ENCODE measurements around the gene CPNE2. TPM values are rescaled to one million over a fixed set of nuclear protein-coding genes. Genes with fewer than 3 reads are reported as not detected.

The CPNE2 gene
- total and polyA plus RNA-seq, 3 donors from 2014 or later: 18.3 to 51.8 (median 25.2) TPM

DNA sequence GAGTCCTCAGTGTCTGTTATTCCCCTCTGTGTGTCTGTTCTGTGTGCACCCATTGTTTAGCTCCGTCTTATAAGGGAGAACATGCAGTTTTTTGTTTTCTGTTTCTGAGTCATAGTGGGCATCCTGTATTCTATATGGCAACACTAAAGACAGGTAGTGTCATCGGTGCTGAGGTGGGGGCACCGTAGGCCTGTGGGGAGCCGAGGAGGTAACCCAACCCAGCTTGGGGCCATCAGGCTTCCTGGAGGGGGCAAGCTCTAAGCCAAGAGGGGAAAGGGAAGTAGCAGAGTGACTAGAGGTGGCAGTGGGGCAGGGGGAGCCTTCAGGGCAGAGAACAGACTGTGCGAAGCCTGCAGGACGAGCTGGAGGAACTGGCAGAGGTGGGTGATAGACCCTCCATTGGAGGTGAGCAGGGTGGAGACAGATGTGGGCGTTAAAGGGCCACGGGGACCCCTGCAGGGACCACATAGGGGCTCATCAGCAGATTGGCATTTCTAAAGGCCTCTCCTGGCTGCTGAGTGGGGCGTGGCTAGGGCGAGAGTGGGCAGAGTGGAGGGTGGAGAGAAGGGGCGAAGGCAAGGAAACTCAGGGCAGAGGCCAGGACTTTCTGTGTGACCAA is 36.5 kb downstream of the CPNE2 start:
- no peaks in the 10 kb centered on the region for H3K27me3 ChIP-seq
- 90 to 92% methylated on average over 11 of the region's 11 CpGs for WGBS, 2 donors
- H3K36me3 ChIP-seq (ENCODE audit: low read depth, missing control alignments): no peaks in the 10 kb centered on the region
- H3K27ac ChIP-seq: no peak overlapping the region
- no peaks in the 10 kb centered on the region for H3K9me3 ChIP-seq
- TF ChIP-seq, protein P1, sequence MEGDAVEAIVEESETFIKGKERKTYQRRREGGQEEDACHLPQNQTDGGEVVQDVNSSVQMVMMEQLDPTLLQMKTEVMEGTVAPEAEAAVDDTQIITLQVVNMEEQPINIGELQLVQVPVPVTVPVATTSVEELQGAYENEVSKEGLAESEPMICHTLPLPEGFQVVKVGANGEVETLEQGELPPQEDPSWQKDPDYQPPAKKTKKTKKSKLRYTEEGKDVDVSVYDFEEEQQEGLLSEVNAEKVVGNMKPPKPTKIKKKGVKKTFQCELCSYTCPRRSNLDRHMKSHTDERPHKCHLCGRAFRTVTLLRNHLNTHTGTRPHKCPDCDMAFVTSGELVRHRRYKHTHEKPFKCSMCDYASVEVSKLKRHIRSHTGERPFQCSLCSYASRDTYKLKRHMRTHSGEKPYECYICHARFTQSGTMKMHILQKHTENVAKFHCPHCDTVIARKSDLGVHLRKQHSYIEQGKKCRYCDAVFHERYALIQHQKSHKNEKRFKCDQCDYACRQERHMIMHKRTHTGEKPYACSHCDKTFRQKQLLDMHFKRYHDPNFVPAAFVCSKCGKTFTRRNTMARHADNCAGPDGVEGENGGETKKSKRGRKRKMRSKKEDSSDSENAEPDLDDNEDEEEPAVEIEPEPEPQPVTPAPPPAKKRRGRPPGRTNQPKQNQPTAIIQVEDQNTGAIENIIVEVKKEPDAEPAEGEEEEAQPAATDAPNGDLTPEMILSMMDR (IDR thresholded peaks at IDR 0.05): no peak
- TF ChIP-seq POLR2A (IDR thresholded peaks at IDR 0.05): no peak
- no peaks in the 10 kb centered on the region for H3K4me1 ChIP-seq
- intact Hi-C loops (cut with DNase I; ENCODE audit: low total_unique reads): no loop called here
- DNase-seq: no peak
- no peak overlapping the region for H3K4me3 ChIP-seq

DNA sequence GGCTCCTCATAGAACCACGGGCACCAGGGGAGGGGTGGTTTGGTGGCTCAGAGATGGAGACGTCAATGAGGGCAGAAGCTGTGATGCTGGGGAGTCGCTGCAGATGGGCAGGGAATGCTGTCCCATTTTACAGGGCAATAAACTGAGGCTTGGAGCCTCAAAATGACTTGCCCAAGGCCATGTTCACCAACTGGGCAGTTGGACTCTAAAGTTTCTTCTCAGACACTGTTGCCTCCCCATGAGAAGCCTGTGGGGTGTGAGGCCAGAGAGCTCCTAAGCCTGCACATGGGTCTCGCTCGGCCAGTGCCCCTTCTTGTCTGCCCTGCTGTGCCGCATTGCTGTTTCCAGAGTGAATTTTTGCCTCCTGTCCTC is 38.6 kb downstream of the CPNE2 start:
- H3K27ac ChIP-seq: no peak overlapping the region
- WGBS, 2 donors: 91% methylated on average over 5 to 6 of the region's 6 CpGs

DNA sequence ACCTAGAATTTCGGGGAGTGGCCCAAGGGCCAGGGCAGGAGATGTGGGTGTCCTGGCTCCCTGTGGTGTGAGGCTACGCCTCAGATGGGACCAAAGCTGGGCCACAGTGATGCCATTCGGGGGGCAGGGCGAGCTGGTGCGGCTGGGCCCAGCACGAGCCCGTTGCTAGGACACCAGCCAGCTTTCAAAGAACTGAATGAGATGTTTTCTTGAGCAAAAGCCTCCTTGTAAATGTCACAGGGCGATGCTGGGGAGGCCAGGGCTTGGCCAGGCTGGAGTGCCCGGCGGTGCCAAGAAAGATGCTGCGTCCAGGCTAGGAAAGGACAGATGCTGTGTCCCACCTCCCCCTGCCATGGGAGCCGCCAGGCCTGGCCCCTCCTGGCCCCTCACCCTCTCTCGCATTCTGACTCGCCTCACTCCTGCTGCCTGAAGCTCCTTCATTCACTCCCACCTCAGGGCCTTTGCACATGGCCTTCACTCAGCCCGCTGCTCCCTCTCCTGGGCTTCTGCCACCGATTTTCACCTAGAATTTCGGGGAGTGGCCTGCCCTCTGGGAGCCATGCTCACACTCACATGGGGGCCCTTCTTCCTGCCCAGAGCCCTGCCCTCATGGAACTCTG is 39.1 kb downstream of the CPNE2 start:
- 84 to 91% methylated on average over 9 to 17 of the region's 17 CpGs for WGBS, 2 donors
- Histone ChIP-seq H3K27me3 (no peaks in the 10 kb centered on the region), H3K4me3 (no peak overlapping the region), H3K27ac (no peak overlapping the region), H3K9me3 (no peaks in the 10 kb centered on the region), H3K36me3 (ENCODE audit: low read depth, missing control alignments) (no peaks in the 10 kb centered on the region), H3K4me1 (no peaks in the 10 kb centered on the region)
- no peak for DNase-seq
- TF ChIP-seq POLR2A (IDR thresholded peaks at IDR 0.05): no peak
- TF ChIP-seq, protein P1 (IDR thresholded peaks at IDR 0.05): no peak
- intact Hi-C loops (cut with DNase I; ENCODE audit: low total_unique reads): no loop called here

More for the DNA sequence above, 38.6 kb downstream of the CPNE2 start:
- TF ChIP-seq, protein P1 (IDR thresholded peaks at IDR 0.05): no peak
- Histone ChIP-seq H3K27me3 (no peaks in the 10 kb centered on the region), H3K4me3 (no peak overlapping the region), H3K9me3 (no peaks in the 10 kb centered on the region), H3K36me3 (ENCODE audit: low read depth, missing control alignments) (no peaks in the 10 kb centered on the region), H3K4me1 (no peaks in the 10 kb centered on the region)
- intact Hi-C loops (cut with DNase I; ENCODE audit: low total_unique reads): no loop called here
- no peak for DNase-seq

DNA sequence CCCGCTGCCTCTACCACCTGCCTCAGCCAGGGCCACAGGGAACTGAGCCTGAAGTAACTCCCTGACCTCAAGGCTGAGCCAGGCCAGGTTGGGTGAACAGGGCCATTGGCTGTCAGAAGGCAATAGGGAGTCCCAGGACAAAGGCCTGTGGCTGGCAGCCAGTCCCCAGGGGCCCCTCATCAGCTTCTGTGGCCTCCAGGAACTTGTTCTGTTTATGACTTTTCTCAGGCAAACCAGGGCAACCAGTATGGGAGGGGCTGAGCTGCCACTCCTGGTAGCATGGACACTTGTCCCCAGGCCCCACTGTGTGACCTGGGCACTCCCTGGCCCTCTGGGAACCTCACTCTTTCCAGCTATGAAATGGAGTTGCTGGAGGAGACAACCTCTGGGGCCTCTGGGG is 40.1 kb downstream of the CPNE2 start:
- Histone ChIP-seq H3K9me3 (no peaks in the 10 kb centered on the region), H3K4me3 (no peak overlapping the region), H3K27ac (no peak overlapping the region), H3K27me3 (no peaks in the 10 kb centered on the region), H3K4me1 (no peaks in the 10 kb centered on the region), H3K36me3 (ENCODE audit: low read depth, missing control alignments) (no peaks in the 10 kb centered on the region)
- TF ChIP-seq, protein P1 (IDR thresholded peaks at IDR 0.05): no peak
- TF ChIP-seq POLR2A (IDR thresholded peaks at IDR 0.05): no peak
- 82 to 100% methylated on average over 1 of the region's 1 CpG for WGBS, 2 donors
- DNase-seq: no peak
- intact Hi-C loops (cut with DNase I; ENCODE audit: low total_unique reads): no loop called here

DNA sequence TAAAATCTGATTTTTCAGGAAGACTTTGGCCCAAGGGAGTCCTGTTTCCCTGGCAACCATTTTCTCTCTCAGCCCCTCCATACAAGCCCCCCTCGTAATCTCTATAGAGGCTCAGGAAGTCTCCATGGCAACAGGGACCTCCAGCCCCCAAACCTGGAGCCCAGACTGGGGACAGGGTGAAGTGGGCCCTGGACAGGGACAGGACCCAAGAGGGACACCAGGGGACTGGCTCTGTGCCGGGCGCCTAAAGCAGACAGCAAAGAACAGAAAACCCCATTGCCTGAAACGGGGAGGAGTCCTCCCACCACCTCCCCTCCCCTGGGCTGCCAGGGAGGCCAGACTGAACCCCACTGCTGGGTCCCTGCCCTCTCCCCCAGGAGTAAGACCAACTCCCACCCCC is 40.6 kb downstream of the CPNE2 start:
- Histone ChIP-seq H3K27me3 (no peaks in the 10 kb centered on the region), H3K4me3 (no peak overlapping the region), H3K9me3 (no peaks in the 10 kb centered on the region), H3K36me3 (ENCODE audit: low read depth, missing control alignments) (no peaks in the 10 kb centered on the region), H3K4me1 (no peaks in the 10 kb centered on the region), H3K27ac (no peak overlapping the region)
- DNase-seq: no peak
- TF ChIP-seq, protein P1 (IDR thresholded peaks at IDR 0.05): no peak
- TF ChIP-seq POLR2A (IDR thresholded peaks at IDR 0.05): no peak
- intact Hi-C loops (cut with DNase I; ENCODE audit: low total_unique reads): no loop called here
- 67 to 69% methylated on average over 1 to 4 of the region's 4 CpGs for WGBS, 2 donors

Measured in testis (tissue), 3 donors.